Stimulated activated CD4-positive, alpha-beta T cell treated with anti-CD3 and anti-CD28 coated beads, Interleukin-1b, Interleukin-23, amount 100 ng/mL, for 24 hours (primary cell): ENCODE results near the gene RAB5B.

Source experiments
- DNase-seq, 4 experiments: peaks; one replicate each; pipeline ENCODE4 v3.0.0-alpha.2; 2020; ENCODE audit warnings: low read depth in 4 of 4, low spot score in 1 of 4

Gene RAB5B, protein sequence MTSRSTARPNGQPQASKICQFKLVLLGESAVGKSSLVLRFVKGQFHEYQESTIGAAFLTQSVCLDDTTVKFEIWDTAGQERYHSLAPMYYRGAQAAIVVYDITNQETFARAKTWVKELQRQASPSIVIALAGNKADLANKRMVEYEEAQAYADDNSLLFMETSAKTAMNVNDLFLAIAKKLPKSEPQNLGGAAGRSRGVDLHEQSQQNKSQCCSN

DNA sequence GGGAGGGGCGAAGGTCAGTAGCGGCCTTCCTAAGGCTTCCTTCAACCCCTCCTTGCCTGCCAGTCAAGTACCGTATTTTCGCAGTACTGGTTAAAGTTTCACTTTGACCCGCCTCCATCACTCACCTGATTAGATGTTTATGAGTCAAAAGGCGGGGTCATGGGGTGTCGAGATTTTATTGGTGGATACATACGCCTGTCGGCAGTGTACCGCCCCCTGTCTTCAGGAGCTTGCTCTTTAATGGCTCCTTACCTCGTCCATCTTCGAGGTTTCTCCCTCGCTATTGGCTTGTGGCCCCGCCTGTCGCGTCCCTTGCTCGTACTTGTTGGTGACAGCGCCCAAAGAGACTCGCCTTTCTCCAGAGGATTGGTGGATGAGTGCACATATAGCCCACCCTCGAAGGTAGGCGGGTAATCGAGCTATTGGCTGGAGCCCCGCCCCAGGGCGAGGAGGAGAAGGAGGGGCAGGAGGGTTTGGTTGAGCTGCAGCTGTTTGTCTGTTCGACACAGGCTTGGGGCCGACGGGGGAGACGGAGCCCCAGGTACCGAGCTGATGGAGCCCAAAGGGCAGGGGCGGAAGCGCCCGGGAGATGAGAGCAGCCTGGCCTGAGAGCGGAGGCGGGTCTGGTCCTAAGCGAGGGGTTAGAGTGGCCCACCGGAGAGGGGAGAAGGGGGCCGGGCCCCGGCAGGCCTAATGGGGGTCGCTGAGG lies at the start of gene RAB5B:
Gene RAB5B, plus strand, starts transcription at position 480 of the 709 bp plus-strand sequence. CDS start 12,883 bp downstream, outside the sequence.
- peak; percentile 87 to 96 (median 94) for DNase-seq

DNA sequence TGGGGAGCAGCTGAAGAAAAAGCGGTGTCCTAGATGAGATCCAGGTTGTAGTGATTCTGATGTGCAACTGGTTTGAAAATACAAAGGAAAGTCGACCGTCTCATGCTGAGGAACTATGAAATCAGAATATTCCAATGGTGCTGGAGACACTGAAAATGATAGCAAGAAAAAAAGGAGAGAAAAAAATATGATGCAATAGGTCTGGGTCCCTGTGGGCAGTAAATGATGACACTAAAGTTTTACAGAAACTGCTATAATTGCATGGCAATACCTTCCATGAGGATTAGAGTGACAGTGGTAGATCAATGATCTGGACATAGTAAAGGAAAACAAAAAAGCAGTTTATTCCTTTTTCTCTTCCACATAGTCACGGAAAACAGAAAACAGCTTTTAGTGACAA lies 48.5 kb upstream of the RAB5B start:
- no peak for DNase-seq

DNA sequence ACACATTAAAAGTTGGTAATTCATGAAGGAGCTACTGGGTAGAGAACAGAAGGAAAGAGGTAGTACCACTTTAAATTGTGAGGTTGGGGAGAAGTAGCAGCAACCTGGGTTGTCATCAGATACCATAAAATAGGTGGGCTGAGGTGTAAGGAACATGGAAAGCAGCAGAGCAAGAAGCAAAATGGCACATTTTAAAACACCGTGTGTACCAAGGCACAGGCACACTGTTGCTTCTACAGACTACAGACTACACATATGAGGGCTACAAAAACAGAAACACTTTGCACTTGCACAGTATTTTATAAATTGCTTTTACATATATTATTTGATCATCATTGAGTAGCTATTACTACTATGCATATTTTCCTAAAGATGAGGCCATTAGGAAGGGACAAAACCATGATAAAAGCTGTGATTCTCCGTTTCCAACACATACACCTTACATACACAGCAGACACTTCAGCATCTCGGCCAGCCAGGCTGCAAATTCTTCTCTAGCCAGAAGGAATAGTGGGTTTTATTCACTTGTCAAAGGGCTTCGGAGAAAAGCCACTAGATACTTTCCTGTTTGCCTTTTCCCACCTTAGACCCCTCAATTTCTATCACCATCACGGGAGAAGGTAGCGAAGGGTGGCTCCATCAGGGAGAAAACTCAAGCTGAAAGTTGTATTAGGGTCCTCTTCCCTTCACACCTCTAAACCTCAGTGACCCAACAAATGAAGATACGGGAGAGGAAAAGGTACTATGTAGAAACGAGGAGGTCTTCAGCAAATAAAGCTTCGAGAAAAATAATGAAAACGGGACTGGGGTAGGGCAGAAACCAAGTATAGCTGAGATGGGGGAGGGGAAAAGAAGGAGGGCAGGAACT lies 47.8 kb upstream of the RAB5B start:
- no peak for DNase-seq

DNA sequence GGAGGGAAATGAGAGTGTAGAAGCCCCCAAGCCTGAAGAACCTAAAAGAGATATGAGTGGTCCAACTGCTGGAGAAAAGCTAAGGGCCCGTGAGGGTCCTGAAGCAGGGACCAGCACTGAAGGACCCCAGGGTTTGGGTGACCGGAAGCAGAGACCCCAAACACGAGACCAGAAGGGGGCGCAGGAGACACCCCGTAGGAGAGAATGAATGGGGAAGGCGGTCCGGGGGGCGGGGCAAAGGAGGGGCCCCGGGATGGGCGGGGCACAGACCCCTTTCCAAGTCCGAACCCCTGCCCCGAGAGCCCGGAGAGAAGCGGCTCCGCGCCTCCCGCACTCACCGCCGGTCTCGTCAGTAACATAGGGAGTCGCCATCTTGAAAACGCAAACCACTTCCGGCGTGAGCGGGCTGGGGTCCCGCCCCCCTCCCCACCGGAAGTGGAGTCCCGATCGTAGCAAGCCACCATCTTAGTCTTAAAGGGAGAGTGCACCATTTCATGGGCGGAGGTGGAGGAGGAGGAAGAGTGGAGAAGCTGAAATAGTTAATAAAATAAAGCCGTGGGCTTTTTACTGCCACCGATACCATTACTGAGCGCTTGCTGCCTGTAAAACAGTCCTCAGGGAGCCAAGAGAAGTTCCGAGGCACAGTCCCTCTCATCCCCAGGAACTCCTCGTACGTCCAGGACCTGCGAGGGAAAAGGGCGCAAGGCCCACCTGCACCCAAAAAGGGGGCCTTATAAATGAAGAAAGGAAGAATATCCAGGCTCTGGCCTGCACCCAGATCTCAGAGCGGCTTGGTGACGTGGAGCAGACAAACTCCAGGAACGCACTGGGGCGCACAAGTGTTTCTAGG lies 46.9 kb upstream of the RAB5B start:
- DNase-seq: peak; percentile 76 to 93 (median 82)

DNA sequence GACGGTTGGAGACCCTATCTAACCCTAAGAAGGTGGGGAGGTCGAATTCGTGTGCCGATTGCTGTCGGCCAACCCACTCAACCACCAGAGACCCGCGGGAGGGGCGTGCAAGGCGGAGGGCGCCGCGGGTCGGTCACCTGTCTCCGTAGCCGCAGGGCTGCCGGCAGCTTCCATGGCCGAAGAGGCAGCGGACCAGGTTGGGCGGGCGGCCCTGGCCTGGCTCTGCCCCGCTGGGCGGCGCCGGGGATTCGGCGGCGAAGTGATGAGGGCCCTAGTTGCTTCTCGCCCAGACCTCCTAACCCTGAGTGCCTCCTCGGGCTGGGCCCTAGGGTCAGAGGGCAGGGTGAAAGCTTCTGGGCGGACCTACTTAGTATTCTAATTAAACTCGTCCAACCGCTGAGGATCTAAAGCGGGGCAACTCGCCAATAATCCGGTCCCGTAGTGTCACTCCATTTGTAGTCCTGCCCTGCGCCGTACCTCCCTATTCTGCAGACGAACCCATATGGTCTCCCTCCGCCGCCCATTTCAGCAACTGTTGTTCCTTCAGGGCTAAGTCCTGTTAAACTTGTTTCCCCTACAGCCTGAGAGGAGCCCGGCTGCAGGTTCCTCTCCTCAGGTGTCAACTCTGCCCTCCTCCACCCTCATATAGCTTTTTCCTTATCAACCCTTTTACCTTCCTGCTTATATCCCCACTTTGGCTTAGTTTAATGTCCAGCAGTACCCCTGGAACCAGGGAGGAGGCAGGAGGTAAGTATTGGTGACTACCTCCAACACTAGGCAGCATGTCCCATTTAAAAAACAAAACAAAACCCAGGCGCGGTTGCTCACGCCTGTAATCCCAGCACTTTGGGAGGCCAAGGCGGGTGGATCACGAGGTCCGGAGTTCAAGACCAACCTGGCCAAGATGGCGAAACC lies 46.0 kb upstream of the RAB5B start, which contains the start of gene PYM1:
Gene PYM1, minus strand, starts transcription at position 307 of the 915 bp plus-strand sequence. Its CDS starts 133 bp downstream, at position 174.
- peak in 1 of 4 experiments; percentile 62 for DNase-seq

DNA sequence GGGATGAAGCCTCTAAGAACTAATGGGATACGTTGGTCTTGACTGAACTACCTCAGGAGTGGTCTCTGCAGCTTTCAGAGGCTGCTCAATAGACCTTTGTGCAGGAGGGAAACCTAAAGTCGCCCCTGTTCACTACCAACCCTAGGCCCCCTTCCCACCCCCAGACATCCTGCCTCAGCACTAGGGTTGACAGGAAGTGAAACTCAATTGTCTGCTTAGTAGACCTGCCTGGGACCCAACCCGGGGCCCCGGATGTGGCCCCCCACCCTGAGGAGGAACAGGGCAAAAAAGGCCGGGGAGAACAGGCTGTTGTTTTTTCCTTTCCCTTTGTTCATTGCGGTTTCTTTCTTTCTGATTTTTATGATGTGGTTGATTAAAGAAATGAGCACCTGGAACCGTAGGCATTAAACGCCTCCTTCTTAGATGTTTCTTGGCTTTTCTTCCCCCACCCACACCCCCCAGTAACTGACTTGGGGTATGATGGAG lies 44.5 kb upstream of the RAB5B start:
- DNase-seq: peak in 3 of 4 experiments; percentile 46 to 82 (median 72)

DNA sequence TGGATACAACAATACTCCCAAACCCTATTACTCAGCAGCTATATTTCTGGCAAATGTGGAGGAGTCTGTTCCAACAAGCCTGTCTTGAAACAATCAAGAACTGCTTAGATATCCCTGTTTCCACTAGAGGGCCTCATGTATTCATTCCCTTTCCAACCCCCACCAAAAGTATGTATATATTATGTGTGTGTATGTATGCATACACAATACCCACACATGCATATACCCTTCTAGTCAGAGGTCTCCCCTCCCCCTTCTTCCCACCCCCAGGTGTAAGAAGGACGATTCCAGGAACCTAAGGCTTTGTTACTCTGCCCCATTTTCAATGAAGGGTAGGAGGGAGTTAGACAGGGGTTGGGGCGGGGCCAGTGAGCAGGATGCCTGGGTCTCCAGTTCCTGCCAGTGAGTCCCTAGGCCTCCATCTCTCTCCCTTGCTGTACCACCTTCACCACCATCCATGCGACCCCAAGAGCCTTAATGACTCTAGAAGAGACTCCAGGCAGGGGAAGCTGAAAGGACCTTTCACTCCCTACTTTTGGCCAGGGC lies 43.0 kb upstream of the RAB5B start, which contains the start of gene DGKA:
Gene DGKA, plus strand, starts transcription at position 392 of the 546 bp plus-strand sequence. CDS start 5,342 bp downstream, outside the sequence.
- DNase-seq: peak; percentile 51 to 84 (median 62)

DNA sequence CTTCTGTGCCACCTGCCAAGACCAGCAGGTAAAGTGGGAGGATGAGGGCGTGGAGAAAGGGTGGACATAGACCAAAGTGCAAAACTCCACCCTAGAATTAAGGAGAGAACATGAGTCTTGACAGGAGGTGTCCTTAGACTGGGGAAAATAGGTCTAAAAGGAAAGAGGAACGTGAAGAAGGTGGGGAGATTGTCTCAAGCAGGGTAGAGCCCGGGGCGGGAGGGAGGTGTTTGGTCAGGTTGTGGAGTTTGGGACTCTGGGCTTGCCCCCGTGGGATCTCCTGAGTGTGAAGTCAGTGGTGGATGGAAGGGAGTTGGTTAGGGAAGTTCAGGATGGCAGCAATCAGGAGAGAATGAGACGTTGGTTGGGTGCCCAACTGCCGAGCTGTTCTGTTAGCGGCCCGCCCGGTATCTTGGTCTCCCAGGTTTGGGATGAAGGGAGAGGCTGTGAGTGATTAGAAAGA lies 42.5 kb upstream of the RAB5B start:
- no peak for DNase-seq

DNA sequence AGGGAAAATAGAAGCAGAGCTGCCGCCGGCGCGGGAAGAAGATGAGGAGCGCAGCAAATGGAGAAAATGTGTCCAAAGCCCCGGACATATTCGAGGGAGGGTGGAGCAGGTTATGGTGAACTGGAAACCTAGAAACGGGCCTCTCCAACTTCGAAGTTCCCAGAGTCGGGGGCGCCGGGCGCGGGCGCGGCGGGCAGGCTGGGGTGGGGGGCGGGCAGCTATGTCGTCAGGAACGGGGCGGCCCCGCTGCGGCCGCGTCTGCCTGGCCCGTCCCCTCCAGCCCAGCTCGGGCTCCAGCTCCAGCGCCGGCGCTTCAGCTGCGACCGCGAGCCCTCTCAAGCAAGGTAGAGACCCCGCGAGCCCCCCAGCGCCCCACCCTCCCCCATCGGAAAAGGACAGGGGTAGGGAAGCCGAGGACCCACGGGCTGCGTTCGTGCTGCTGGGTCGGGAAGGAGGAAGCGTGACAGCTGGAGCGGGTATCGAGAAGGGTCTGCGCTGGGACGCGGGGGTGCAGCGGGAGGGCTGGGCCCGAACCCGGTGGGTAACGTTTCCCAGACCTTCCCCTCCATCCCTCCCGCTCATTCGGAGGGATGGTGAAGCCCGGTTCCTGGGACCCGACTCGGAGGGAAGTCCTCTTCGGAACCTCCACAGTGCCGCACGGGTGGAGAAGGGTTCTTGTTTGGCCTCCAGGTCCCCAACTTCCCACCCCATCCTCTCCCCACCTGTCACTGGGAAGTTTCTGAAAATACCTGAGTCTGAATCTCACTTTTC lies 41.9 kb upstream of the RAB5B start:
- no peak for DNase-seq

DNA sequence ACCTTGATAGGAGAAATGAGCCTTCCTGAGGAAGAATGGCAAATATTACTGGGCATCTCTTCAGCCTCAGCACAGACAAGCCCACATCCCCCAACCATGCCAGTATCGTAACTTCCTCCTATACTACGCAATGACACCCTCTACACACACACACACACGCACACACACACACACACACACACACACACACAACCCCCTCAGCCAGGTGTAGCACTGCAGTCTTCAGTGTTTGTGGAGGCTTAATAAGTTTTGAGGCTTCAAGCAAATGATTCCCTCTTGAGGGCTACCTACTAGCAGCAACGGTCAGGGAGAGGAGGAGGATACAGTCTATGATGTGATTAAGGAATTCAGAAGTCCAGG lies 41.3 kb upstream of the RAB5B start:
- DNase-seq: no peak

DNA sequence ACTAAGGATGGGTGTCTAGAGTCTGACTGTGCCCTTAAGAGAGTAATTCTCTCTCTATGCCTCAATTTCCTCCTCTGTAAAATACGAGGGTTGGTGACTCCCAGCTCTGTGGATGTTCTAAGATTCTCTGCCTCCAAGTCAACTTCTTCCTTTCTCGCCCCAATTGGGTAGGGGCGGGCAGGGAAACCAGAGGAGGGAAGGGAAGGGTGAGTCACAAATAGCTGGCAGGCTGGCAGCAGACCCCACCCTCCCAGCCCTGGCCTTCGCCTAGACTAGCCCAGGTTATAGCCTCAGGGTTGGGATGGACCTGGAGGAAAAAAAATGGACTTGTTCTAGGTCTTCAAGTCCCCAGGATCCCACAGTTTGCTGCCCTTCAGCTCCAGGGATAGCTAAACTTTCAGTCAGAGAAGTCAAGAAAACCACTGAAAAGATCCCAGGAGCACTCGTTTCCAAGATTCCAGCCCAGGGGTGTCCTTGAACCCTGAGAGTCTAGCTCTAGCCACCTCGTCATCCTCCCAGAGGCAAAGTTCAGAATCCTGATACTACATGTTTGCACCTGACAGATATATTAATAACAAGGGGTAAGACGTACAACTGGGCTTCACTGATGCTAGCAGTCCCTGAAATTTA lies 40.6 kb upstream of the RAB5B start:
- no peak for DNase-seq

DNA sequence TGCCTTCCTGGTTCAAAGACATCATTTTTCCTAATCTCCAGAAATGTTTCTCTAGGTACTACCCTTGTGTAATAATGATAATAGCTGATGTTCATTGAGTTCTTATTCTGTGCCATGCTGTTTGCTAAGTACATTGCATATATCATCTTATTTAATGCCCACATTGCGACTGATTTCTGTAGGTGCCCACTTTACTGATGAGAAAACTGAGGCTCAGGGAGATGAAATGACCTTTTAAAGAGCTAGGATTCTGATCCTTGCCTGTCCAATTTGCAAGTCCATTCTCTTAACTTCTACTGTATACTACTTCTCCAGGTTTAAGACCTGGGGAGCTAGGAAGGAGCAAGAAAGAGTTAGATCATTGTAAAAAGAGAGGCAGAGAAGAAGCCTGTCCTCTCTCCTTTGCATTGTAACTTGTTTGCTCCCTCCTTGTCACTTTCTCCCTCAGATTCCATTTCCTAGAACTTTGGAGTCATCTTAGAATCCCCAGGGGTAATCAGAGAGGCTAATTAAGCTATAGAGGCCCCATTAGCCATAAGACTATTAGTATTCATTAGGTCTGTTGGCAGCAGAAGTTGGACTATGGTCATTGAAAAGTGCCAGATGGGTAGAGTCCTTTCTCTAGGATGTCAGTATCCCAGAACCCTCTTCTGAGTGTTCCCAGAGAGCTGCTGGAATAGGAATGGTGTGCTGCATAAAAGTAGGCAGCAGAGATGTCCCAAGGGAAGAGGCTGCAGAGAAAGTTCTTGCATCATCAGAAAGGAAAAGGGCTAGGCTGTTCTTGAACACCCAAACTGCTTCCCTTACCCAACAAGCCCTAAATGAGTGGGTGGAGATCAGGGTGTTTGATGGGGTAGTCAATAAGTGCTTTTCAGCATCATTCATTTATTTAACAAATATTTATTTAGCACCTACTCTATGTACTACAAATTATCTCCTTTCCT lies 39.8 kb upstream of the RAB5B start:
- no peak for DNase-seq

DNA sequence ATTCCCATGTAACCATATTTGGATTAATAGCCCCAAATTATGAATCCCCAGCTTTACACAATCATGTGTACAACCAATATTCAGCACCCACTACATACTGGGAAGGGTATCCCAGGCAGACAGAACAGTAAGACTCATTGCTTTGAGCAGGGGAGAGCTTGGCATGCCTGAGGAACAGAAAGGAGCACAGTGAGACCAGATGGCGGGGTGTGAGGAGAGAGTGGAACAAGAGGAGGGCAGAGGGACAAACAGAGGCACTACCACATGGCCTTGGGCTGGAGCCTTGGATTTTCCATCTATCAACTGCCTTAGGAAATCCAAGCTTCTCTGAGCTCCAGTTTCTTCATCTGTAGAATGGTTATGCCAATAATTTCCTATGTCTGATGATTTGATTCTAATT lies 39.1 kb upstream of the RAB5B start:
- DNase-seq: no peak

DNA sequence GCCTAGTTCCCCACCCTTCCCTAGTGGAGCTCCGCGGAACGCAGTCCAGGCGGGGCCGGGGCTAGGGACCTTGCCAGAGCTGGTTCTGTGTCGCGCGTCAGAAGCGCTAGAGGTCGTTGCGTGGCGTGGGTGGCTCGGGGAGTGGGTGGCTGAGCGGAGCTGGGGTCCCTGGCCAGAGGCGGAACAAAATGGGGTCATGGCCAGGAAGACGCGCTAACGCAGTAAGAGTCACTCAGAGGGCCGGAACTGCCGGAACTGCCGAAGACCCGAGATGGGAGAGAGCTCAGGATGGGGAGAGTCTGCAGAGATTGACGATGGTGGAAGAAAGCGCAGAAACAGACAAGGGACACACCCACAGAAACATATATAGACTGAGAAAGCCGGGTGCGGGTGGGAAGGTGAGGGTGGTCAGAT lies 38.1 kb upstream of the RAB5B start:
- no peak for DNase-seq

DNA sequence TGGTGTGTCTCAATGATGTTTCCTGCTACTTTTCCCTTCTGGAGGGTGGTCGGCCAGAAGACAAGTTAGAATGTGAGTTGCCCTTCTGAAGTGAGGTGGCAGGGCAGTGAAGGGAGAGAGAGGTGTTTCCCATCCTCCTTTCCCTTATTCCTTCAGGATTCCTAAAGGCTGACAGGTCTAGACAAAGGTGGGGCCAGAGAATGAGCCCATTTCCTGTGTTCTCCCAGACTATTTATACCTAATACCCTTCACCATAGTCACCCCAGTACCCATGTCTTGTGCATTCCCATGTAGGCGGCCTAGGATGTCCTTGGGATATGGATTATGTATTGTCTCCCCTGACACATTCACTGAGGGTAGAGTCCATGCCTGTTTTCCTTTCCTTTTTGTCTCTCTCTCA lies 35.9 kb upstream of the RAB5B start:
- DNase-seq: no peak

DNA sequence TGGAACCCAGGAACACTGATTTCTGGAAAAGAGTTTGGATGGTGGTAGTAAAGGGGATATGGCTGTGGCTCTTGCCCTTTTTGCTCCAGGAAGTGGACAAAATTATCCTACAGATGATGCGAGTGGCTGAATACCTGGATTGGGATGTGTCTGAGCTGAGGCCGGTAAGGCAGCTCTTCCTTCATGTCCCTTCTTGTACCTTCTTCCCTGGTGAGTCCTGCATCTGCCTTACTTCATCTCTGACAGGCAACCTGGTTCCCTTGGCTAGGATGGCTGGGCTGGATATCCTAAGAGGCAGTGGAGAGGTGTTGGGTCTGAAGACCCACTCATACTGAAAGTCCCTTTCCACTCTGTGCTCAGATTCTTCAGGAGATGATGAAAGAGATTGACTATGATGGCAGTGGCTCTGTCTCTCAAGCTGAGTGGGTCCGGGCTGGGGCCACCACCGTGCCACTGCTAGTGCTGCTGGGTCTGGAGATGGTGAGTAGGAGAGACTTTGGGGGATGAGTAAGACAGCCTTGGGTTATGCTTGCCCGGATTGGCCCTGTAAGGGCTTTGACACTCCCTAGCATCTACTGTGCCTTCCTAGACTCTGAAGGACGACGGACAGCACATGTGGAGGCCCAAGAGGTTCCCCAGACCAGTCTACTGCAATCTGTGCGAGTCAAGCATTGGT lies 34.9 kb upstream of the RAB5B start:
- DNase-seq: no peak
